Measurements from ENCODE around the gene SEMA3B. TPM values are rescaled to one million over a fixed set of nuclear protein-coding genes. Genes with fewer than 3 reads are reported as not detected.

The SEMA3B gene
- total and polyA plus RNA-seq, 9 of the 15 experiments (the other 6 are each of a cell fraction or from before 2014, with no cell fraction given), result 0.03 to 1.8 (median 0.55) TPM; not detected in 1

- TF ChIP-seq KLF16 (IDR thresholded peaks at IDR 0.05) (peak; percentile 69; the same call in 1 of the 2 replicates), POLR2G (IDR thresholded peaks at IDR 0.05; ENCODE audit: low read depth, low read length) (peak; percentile 68), CTBP1 (IDR thresholded peaks at IDR 0.05; ENCODE audit: borderline replicate concordance) (peak; percentile 48; the same call in 1 of the 2 replicates), ZNF165 (CRISPR knock-in tag; IDR thresholded peaks at IDR 0.05; ENCODE audit: borderline replicate concordance) (no peak), FOXP4 (CRISPR knock-in tag; IDR thresholded peaks at IDR 0.05; ENCODE audit: borderline replicate concordance) (no peak), ETV5 (CRISPR knock-in tag; IDR thresholded peaks at IDR 0.05; ENCODE audit: low read depth) (peak; percentile 92), MXI1 (IDR thresholded peaks at IDR 0.05; ENCODE audit: low read depth, low read length) (no peak), TCFL5 (CRISPR knock-in tag; conservative IDR thresholded peaks at IDR 0.05) (no peak), EGR1 (conservative IDR thresholded peaks at IDR 0.05) (peak; percentile 93), FOXK2 (conservative IDR thresholded peaks at IDR 0.05 in 1 of 2, IDR thresholded peaks at IDR 0.05 in 1 of 2; ENCODE audit: low read depth in 2 of 2) (no peak), POLR2AphosphoS2 (IDR thresholded peaks at IDR 0.05; ENCODE audit: low read length) (no peak), MBD2 (IDR thresholded peaks at IDR 0.05; ENCODE audit: borderline replicate concordance, low read depth) (peak; percentile 11; the same call in 1 of the 2 replicates), NR4A1 (CRISPR knock-in tag; IDR thresholded peaks at IDR 0.05) (no peak), NR4A1 (tag; IDR thresholded peaks at IDR 0.05) (no peak), POLR2A (conservative IDR thresholded peaks at IDR 0.05) (0 out of 2 replicates have a peak, but pooled peaks have one; percentile 48), RBBP5 (IDR thresholded peaks at IDR 0.05; ENCODE audit: borderline replicate concordance, insufficient read depth, low read length, poor library complexity, severe bottlenecking) (peak; percentile 35), BCLAF1 (IDR thresholded peaks at IDR 0.05; ENCODE audit: borderline replicate concordance in 1 of 2, control insufficient read depth in 1 of 2, low read depth in 2 of 2, low read length in 1 of 2) (peak in 1 of 2 experiments; percentile 91; a peak in 2 of 4 replicates), GABPB1 (CRISPR knock-in tag; IDR thresholded peaks at IDR 0.05) (peak; percentile 96), FUS (optimal IDR thresholded peaks at IDR 0.05; ENCODE audit: low read depth, low read length) (no peak), NR2C2 (CRISPR knock-in tag; IDR thresholded peaks at IDR 0.05) (no peak), NR2C2 (tag; IDR thresholded peaks at IDR 0.05) (peak; percentile 16; the same call in 1 of the 2 replicates), BCL6 (CRISPR knock-in tag; IDR thresholded peaks at IDR 0.05) (no peak), PREB (CRISPR knock-in tag; IDR thresholded peaks at IDR 0.05) (no peak)
Measured at GRCh38 chr3:50227390-50228183, 41.4 kb upstream of the SEMA3B start (continued).
